ENCODE data around the gene COASY. TPM values are rescaled to one million over a fixed set of nuclear protein-coding genes. Genes with fewer than 3 reads are reported as not detected.

COASY gene
- total and polyA plus RNA-seq, 2 of the 4 experiments (the other 2 are of a cell fraction) = 10.6 to 44.0 TPM

DNA sequence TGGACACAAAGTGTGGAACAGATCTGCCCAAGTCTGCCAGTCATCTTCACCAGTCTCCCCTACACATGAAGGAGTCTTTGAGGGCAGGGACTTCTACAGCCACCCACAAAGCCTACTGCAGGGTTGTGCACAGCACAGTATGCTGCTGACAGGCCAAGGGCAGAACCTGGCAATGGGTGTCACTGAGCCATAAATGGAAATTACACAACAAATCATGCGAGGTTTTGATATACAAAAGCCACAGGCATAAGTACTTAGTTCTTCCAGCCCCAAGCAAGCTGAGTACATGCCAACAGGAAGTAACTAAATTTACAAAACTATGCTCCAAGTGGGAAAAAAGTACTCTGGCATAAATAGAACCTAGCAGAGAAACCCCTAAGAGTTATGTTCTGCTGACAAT lies 23.4 kb downstream of the COASY start:
- no peaks in the 10 kb centered on the region for H3K27me3 ChIP-seq (ENCODE audit: control insufficient read depth, insufficient read depth, low read length)
- in situ Hi-C loops (cut with MboI; ENCODE audit: low sequenced_read_pairs) (no loop called here), dilution Hi-C loops (cut with HindIII; ENCODE audit: low sequenced_read_pairs, unreplicated experiment) (no loop called here), intact Hi-C loops (cut with micrococcal nuclease) (no loop called here)
- no peak overlapping the region for H3K4ac ChIP-seq (ENCODE audit: low read depth, low read length)
- CTCF ChIA-PET = no interaction called here
- 0 out of 4 replicates have a peak, but pooled peaks cover 4 to 7% of the 10 kb centered on the region in 2 experiments for H3K79me1 ChIP-seq (ENCODE audit: low read depth in 1 of 2, low read length in 2 of 2)
- H4K20me1 ChIP-seq (ENCODE audit: insufficient read depth, low read length) = peaks cover 17% of the 10 kb centered on the region; the same call in 1 of the 2 replicates
- H3K9me1 ChIP-seq (ENCODE audit: insufficient read depth, low read length) = no peaks in the 10 kb centered on the region; the same call in 1 of the 2 replicates
- no peak overlapping the region for H2BK15ac ChIP-seq (ENCODE audit: low read depth, low read length)
- ATAC-seq (ENCODE audit: low read depth) (peak; percentile 39), DNase-seq (no peak)
- no peak overlapping the region for H4K8ac ChIP-seq (ENCODE audit: low read depth in 2 of 2, low read length in 2 of 2)
- H3K23ac ChIP-seq (ENCODE audit: low read depth, low read length) = no peak overlapping the region
- H3K9me3 ChIP-seq (ENCODE audit: control insufficient read depth, insufficient read depth, low read length) = no peaks in the 10 kb centered on the region
- no peak overlapping the region for H3K4me3 ChIP-seq (ENCODE audit: insufficient read depth, low read depth, low read length)
- H3K4me1 ChIP-seq (ENCODE audit: control insufficient read depth, insufficient read depth, low read length) = no peaks in the 10 kb centered on the region
- TF ChIP-seq BHLHE40 (IDR thresholded peaks at IDR 0.05; ENCODE audit: low read depth, low read length) (no peak), SMC3 (IDR thresholded peaks at IDR 0.05; ENCODE audit: low read depth, low read length) (no peak), MXI1 (IDR thresholded peaks at IDR 0.05; ENCODE audit: borderline replicate concordance, low read depth, low read length) (no peak), CHD1 (IDR thresholded peaks at IDR 0.05; ENCODE audit: low read depth, low read length) (no peak), NFE2L2 (IDR thresholded peaks at IDR 0.05; ENCODE audit: low read depth, low read length) (no peak), POLR2A (IDR thresholded peaks at IDR 0.05; ENCODE audit: low read depth, low read length) (no peak), MAZ (IDR thresholded peaks at IDR 0.05; ENCODE audit: borderline replicate concordance, low read depth, low read length) (no peak), RFX5 (IDR thresholded peaks at IDR 0.05; ENCODE audit: low read depth, low read length) (no peak), MAFK (IDR thresholded peaks at IDR 0.05; ENCODE audit: low read depth, low read length) (no peak), RAD21 (IDR thresholded peaks at IDR 0.05; ENCODE audit: low read length) (no peak), CEBPB (IDR thresholded peaks at IDR 0.05; ENCODE audit: low read depth, low read length) (no peak), FOS (IDR thresholded peaks at IDR 0.05; ENCODE audit: low read depth, low read length) (no peak)
- TF ChIP-seq, protein P1, sequence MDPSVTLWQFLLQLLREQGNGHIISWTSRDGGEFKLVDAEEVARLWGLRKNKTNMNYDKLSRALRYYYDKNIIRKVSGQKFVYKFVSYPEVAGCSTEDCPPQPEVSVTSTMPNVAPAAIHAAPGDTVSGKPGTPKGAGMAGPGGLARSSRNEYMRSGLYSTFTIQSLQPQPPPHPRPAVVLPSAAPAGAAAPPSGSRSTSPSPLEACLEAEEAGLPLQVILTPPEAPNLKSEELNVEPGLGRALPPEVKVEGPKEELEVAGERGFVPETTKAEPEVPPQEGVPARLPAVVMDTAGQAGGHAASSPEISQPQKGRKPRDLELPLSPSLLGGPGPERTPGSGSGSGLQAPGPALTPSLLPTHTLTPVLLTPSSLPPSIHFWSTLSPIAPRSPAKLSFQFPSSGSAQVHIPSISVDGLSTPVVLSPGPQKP (IDR thresholded peaks at IDR 0.05; ENCODE audit: borderline replicate concordance, low read depth, low read length) = no peak
- TF ChIP-seq, protein P2, sequence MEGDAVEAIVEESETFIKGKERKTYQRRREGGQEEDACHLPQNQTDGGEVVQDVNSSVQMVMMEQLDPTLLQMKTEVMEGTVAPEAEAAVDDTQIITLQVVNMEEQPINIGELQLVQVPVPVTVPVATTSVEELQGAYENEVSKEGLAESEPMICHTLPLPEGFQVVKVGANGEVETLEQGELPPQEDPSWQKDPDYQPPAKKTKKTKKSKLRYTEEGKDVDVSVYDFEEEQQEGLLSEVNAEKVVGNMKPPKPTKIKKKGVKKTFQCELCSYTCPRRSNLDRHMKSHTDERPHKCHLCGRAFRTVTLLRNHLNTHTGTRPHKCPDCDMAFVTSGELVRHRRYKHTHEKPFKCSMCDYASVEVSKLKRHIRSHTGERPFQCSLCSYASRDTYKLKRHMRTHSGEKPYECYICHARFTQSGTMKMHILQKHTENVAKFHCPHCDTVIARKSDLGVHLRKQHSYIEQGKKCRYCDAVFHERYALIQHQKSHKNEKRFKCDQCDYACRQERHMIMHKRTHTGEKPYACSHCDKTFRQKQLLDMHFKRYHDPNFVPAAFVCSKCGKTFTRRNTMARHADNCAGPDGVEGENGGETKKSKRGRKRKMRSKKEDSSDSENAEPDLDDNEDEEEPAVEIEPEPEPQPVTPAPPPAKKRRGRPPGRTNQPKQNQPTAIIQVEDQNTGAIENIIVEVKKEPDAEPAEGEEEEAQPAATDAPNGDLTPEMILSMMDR (conservative IDR thresholded peaks at IDR 0.05; ENCODE audit: low read depth, low read length) = no peak
- TF ChIP-seq, protein P3, sequence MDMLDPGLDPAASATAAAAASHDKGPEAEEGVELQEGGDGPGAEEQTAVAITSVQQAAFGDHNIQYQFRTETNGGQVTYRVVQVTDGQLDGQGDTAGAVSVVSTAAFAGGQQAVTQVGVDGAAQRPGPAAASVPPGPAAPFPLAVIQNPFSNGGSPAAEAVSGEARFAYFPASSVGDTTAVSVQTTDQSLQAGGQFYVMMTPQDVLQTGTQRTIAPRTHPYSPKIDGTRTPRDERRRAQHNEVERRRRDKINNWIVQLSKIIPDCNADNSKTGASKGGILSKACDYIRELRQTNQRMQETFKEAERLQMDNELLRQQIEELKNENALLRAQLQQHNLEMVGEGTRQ (IDR thresholded peaks at IDR 0.05; ENCODE audit: low read depth, low read length) = no peak
- no TSS peak for BruUV-seq (replicated peaks)
- no peak overlapping the region for H3K27ac ChIP-seq (ENCODE audit: insufficient read depth, low read length)
- no peak overlapping the region for H3K56ac ChIP-seq (ENCODE audit: extremely low read depth, insufficient read depth, low read length)
- no peak overlapping the region for H3K14ac ChIP-seq (replicated peaks; ENCODE audit: low read depth, low read length)
- WGBS, 2 experiments (ENCODE audit: extremely low coverage in 2 of 2, insufficient read length in 1 of 2) = no CpG with 5 or more reads among the region's 1 CpG
- no peak overlapping the region for H2AK5ac ChIP-seq (ENCODE audit: low read depth, low read length)
- H3K9ac ChIP-seq (ENCODE audit: low read depth, low read length) = no peak overlapping the region
- H4K91ac ChIP-seq (ENCODE audit: insufficient read depth, low read depth, low read length) = no peak overlapping the region
- POLR2A ChIA-PET (ENCODE audit: unreplicated experiment) = no interaction called here
- no peak overlapping the region for H2AK9ac ChIP-seq (replicated peaks; ENCODE audit: low read depth, low read length, poor library complexity)
- H3K18ac ChIP-seq (ENCODE audit: low read depth, low read length) = no peak overlapping the region
- no peak overlapping the region for H4K5ac ChIP-seq (ENCODE audit: low read depth, low read length)
- no peak overlapping the region for H2BK120ac ChIP-seq (ENCODE audit: low read depth, low read length)
- H3K36me3 ChIP-seq (ENCODE audit: control insufficient read depth, insufficient read depth, low read length) = peaks cover 67% of the 10 kb centered on the region
- no peak overlapping the region for H2BK20ac ChIP-seq (ENCODE audit: low read depth, low read length)
- H3K4me2 ChIP-seq (ENCODE audit: low read depth, low read length) = no peak overlapping the region
- no peak overlapping the region for H2AFZ ChIP-seq (replicated peaks; ENCODE audit: low read length, poor library complexity)
- H2BK5ac ChIP-seq (ENCODE audit: low read depth, low read length, poor library complexity, severe bottlenecking) = no peak overlapping the region

Data from IMR-90 (cell line).